Lung microvascular endothelial cell (primary cell): Measurements from ENCODE around the gene SH3PXD2B. TPM values are rescaled to one million over a fixed set of nuclear protein-coding genes. Genes with fewer than 3 reads are reported as not detected.
A peak's percentile ranks its signal among the peaks of the same experiment; 100 is the strongest.

Source experiments
- DNase-seq, 2 donors: peaks; one replicate each; pipeline versions ENCODE4 v3.0.0 to v3.0.0-alpha.2; 2010; ENCODE audit warnings: low read depth in 2 of 2
- total RNA-seq: library from RNA; depleted of rRNA; stranded (reverse); fragments of >200 nt; gene quantifications from 2 replicates; pipeline ENCODE4 v1.2.1, GENCODE V29; 2014

Gene SH3PXD2B
- total RNA-seq = 13.5 and 15.3 TPM in 2 replicates

- DNase-seq = peak; percentile 56 to 76
Measured at GRCh38 chr5:172454358-172455086, at the start of gene SH3PXD2B. Gene SH3PXD2B (minus strand): TSS chr5:172454525. CDS start chr5:172454352, 173 bp downstream.

GRCh38 chr5:172502969-172503368 lies 48.6 kb upstream of the SH3PXD2B start:
- DNase-seq = no peak

DNA sequence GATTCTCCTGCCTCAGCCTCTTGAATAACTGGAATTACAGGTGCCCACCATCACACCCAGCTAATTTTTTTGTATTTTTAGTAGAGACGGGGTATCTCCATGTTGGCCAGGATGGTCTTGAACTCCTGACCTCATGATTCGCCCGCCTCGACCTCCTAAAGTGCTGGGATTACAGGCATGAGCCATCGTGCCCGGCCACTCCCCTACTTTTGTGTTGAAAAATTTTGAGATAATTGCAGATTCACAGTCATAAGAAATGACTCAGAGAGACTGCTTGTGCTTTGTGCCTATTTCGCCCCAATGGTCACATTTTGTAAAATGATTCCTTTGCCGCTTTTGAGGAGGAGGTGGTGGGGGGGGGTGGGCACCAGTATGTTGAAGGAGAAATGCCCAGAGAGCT lies 48.1 kb upstream of the SH3PXD2B start:
- DNase-seq = no peak

GRCh38 chr5:172501708-172502320 lies 47.5 kb upstream of the SH3PXD2B start:
- no peak for DNase-seq

DNA sequence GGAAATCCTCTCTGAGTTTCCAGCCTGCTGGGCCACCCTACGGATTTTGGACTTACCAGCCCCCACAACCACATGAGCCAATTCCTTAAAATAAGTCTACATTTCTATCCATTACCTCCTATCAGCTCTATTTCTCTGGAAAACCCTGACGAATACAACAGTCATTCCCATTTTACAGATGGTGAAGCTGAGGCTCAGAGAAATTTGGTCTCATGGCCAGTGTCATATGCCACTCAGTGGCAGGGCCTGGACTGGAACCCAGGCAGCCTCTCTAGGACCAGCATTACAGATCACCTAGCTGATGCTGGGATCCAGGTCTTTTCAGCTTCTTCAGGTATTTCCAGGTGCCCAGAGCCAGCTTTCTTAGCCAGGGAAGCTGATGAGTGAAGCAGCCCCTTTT lies 45.0 kb upstream of the SH3PXD2B start:
- DNase-seq = no peak

DNA sequence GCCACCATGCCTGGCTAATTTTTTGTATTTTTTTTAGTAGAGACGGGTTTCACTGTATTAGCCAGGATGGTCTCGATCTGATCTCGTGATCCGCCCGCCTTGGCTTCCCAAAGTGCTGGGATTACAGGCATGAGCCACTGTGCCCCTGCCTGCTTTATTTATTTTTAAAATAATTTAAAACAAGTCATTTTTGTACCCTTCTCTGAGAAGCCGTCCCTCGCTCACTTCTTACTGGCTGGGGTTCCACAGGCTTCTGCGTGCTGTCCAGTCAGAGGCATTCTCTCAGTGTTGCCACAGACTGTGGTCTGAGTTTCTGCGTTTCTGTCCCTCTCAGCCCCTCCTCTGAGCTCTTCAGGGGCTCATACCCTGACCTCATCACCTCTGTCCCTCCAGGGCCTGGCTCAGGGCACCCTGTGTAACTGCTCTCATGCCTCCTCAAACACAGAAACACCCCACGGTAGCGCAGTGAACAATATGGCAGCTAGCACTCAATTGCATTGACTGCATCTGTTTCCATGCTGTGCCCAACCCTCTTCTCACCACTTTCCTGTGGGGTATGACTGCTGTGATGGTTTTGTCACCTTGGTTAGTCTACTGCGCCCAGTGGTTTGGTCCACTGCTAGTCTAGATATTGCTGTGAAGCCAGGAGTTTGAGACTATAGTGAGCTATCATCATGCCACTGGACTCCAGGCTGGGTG lies 44.3 kb upstream of the SH3PXD2B start:
- DNase-seq = no peak

DNA sequence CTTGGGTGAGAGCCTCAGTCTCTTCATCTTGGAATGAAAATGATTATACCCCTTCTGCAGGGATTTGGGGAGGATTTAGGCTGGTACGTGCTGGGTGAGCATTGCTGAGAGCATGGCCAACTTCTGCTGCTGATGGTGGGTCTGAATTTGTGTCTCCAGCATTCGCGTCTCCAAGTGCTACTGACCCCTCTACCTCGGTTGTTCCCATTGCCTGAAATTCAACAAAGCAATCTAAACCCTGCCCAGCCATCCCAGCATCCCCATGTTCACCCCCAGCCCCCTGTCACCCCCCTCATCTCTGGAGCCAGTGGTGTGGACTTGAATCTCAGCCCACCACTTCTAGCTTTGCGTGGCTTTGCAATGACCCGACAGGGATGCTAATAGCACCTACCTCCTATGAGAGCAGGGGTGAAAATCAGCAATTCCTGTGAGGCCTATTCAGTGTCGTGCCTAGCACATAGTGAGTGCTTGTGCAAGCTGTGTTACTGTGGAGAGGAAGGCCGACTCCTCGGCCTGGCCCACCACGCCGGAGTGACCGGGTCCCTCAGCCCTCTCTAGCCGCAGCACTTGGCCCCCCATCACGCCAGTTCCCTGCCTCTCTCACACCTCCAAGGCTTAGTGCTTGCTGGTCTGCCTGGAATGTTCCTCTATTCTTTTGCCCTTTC lies 43.4 kb upstream of the SH3PXD2B start:
- DNase-seq = no peak

DNA sequence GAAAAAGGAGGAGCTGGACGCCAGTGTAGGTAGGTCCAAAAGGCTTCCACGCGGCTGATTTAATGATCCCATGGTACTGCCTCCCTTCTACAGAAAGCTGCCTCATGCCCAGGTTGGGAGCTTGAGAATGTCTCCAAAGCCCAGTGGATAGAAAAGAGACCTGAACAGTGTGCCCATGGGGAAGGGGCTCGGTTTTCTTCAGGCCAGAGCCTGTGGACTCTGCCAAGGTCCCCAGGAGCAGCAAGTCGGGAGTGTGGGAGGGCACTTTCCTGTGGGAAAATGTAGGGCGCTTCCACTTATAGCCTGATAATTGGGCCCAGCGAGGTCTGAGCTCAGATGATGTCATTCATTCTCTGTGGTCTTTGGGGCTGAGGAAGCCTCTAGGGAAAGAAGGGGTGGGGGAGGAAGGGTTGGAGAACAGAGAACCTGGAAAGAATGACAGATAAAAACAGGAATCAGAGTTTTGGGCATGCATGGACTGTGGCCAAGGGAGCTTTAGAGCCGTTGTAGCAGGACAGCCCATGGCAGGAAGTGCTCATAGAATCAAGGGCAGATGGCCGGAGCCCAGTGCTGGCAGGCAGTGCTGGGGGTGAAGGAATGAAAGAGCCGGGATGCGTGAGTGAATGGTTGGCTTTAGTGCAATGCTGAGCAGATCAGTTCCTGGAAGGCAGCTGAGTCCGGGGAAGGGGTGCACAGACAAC lies 42.5 kb upstream of the SH3PXD2B start:
- peak; percentile 21 to 85 for DNase-seq

GRCh38 chr5:172494630-172495505 lies 40.5 kb upstream of the SH3PXD2B start:
- DNase-seq = peak in 1 of 2 donors; percentile 6

- no peak for DNase-seq
Measured at GRCh38 chr5:172493906-172494305, 39.6 kb upstream of the SH3PXD2B start.

DNA sequence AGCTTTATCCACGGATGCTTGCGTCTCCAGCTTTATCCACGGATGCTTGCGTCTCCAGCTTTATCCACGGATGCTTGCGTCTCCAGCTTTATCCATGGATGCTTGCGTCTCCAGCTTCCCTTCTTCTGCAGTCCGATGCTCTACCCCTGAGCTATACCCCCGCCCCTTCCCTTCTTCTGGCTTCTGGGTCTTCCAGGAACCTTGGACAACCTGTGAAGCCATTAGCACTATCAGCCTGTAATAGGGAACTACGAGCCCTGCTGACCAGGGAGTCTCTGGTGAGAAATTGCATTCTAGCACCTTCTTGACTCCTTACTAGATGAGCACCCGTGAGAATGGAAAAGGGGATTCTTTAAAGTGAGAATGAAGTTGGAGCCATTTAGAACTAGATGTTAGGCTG lies 39.1 kb upstream of the SH3PXD2B start:
- no peak for DNase-seq

- DNase-seq = no peak
Measured at GRCh38 chr5:172493002-172493401, 38.7 kb upstream of the SH3PXD2B start.

DNA sequence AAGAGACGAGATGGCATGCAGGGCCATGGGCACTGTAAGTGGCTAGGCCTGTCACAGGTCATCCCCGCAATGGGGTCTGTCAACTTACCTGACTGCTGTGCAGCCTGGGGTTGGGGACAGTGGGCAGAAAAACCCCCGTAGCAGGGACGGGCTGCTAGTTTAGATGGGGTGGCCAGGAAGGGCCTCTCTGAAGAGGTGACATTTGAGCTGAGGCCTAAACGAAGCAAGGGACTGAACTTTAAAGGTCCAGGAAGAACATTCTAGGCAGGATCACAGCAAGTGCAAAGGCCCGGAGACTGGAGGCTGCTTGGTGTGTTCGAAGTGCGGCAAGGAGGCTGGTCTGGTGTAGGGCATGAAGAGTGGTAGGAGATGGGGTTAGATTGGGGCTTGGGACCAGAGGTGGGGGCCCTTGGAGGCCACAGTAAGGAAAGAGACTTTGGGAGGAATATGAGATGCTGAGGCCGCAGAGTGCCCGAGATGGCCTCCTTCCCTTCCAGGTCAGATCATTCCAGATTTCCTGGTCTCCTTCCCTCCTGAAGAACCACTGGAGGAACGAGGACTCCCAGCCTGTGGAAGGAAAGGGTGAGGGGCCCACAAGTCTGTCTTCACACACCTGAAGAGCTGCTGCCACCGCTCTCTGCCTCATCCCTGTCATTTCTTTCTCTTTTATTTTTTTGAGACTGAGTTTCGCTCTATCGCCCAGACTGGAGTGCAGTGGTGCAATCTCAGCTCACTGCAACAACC lies 37.9 kb upstream of the SH3PXD2B start:
- no peak for DNase-seq

- no peak for DNase-seq
Measured at GRCh38 chr5:172491481-172491880, 37.2 kb upstream of the SH3PXD2B start.

GRCh38 chr5:172490514-172491461 lies 36.5 kb upstream of the SH3PXD2B start:
- no peak for DNase-seq

- no peak for DNase-seq
Measured at GRCh38 chr5:172488221-172488620, 33.9 kb upstream of the SH3PXD2B start.

DNA sequence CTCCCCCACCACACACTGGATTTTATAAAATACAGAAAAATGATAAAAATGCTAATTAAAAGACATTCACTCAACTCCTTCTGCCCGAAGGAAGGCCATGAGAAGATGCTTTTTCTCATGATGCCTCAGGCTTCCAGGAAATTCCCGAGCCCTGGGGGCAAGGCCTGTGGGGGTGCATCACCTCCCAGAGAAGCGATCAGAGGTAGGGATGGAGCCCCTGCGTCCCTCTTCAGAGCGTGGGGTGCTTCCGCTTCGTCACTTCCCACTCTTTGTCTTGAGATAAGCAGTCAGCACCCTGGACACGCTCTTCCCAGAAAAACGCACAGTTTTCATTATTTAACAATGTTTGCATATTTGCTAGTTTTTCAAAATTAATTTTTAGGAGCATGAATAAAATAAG lies 33.3 kb upstream of the SH3PXD2B start:
- DNase-seq = no peak

GRCh38 chr5:172486912-172487311 lies 32.6 kb upstream of the SH3PXD2B start:
- DNase-seq = no peak

- no peak for DNase-seq
Measured at GRCh38 chr5:172486451-172486850, 32.1 kb upstream of the SH3PXD2B start.
